ENCODE measurements around the gene ZNF462. TPM values are rescaled to one million over a fixed set of nuclear protein-coding genes. Genes with fewer than 3 reads are reported as not detected.

The ZNF462 gene
- total RNA-seq, 1 donor from 2014 or later, result 199 TPM

DNA sequence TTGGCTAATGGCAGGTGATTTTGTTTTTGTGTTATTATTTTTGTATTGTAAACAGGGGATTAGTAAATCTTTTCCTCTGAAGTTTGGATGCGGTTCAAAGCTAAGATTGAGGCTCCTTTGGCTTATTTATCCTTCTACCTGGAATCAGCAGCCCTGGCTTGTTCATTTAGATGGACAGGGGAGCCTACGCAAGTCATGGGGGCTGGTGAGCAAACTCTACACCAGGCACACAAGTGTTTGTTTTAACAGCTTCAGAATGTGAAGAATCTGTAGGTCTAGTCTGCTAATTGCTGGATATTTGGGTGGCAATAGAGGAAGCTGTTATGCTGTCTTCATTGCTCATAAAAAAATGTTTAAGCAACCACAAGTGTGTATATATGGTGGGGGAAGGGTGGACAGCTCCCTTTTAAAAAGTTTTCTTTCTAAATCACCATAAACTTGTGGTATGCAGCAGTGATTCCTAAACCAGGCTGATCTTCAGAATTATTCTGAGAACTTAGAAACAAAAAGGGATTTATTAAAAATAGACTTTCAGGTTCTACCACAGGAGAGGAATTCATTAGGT lies 20.7 kb downstream of the ZNF462 start:
- Mint-ChIP-seq H3K4me3 (no peak overlapping the region), H3K27ac (ENCODE audit: unreplicated experiment) (no peak overlapping the region), H3K9me3 (peaks cover 6% of the 10 kb centered on the region), H3K36me3 (ENCODE audit: low read depth) (peaks cover 40% of the 10 kb centered on the region), H3K27me3 (ENCODE audit: low read depth) (no peaks in the 10 kb centered on the region), H3K4me1 (peaks cover 36% of the 10 kb centered on the region)
- no peak for DNase-seq (ENCODE audit: low read depth, low spot score)
- TF ChIP-seq, protein P1, sequence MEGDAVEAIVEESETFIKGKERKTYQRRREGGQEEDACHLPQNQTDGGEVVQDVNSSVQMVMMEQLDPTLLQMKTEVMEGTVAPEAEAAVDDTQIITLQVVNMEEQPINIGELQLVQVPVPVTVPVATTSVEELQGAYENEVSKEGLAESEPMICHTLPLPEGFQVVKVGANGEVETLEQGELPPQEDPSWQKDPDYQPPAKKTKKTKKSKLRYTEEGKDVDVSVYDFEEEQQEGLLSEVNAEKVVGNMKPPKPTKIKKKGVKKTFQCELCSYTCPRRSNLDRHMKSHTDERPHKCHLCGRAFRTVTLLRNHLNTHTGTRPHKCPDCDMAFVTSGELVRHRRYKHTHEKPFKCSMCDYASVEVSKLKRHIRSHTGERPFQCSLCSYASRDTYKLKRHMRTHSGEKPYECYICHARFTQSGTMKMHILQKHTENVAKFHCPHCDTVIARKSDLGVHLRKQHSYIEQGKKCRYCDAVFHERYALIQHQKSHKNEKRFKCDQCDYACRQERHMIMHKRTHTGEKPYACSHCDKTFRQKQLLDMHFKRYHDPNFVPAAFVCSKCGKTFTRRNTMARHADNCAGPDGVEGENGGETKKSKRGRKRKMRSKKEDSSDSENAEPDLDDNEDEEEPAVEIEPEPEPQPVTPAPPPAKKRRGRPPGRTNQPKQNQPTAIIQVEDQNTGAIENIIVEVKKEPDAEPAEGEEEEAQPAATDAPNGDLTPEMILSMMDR (conservative IDR thresholded peaks at IDR 0.05), result no peak

GRCh38 chr9:106885451-106885850 lies 22.5 kb downstream of the ZNF462 start:
- no peak overlapping the region for H3K27ac Mint-ChIP-seq (ENCODE audit: unreplicated experiment)
- no peaks in the 10 kb centered on the region for H3K27me3 Mint-ChIP-seq (ENCODE audit: low read depth)
- H3K4me3 Mint-ChIP-seq, result no peak overlapping the region
- H3K36me3 Mint-ChIP-seq (ENCODE audit: low read depth), result peaks cover 39% of the 10 kb centered on the region
- peaks cover 43% of the 10 kb centered on the region for H3K4me1 Mint-ChIP-seq
- H3K9me3 Mint-ChIP-seq, result peaks cover 6% of the 10 kb centered on the region
- TF ChIP-seq, protein P1 (conservative IDR thresholded peaks at IDR 0.05), result no peak
- no peak for DNase-seq (ENCODE audit: low read depth, low spot score)

DNA sequence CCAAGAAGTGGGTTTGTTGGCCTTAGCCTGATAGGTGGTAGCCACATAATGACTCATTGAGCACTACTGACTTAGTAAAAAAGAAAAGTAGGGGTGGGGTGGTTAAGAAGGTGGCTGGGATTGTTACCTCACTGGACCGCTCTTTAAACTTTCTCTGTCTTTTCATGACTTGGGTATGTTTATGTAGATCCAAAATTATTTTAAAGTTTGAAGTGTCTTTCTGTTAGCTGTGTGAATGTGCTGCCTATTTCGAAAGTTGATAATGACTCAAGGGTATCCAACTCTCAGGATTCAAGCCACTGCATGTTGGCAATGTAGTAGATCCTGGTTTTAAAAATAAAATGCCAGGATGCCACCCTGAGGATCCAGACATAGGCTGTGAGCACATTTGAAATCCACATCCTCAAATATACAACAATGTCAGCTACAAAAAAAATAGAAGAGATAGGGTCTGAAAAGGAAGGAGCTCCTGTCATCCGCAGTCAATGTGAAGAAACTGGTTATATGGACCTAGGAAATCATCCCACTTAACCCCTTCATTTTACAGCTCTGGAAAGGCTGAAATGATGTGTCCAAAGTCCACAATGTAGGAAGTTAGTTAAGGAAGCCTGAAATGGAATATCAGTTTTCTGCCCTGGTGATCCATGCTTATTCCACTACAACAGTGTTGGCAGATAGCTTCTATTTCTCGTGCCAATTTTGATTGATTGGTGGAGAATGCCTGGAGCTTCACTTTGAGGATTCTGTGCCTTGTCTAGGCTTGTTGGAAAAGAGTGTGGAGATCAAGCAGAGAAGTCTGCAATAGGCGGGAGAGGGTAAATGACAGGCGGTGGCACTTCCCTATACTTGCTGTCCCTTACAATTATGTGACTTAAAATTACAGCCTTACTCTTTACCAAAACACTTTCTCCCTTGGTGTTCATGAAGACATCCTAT lies 23.4 kb downstream of the ZNF462 start:
- peaks cover 33% of the 10 kb centered on the region for H3K36me3 Mint-ChIP-seq (ENCODE audit: low read depth)
- no peak for DNase-seq (ENCODE audit: low read depth, low spot score)
- H3K4me1 Mint-ChIP-seq, result peaks cover 49% of the 10 kb centered on the region
- no peaks in the 10 kb centered on the region for H3K27me3 Mint-ChIP-seq (ENCODE audit: low read depth)
- H3K27ac Mint-ChIP-seq (ENCODE audit: unreplicated experiment), result no peak overlapping the region
- H3K4me3 Mint-ChIP-seq, result no peak overlapping the region
- TF ChIP-seq, protein P1 (conservative IDR thresholded peaks at IDR 0.05), result no peak
- H3K9me3 Mint-ChIP-seq, result peaks cover 6% of the 10 kb centered on the region

- TF ChIP-seq, protein P1 (conservative IDR thresholded peaks at IDR 0.05), result no peak
- no peak overlapping the region for H3K4me3 Mint-ChIP-seq
- peaks cover 6% of the 10 kb centered on the region for H3K9me3 Mint-ChIP-seq
- H3K4me1 Mint-ChIP-seq, result peaks cover 53% of the 10 kb centered on the region
- no peak for DNase-seq (ENCODE audit: low read depth, low spot score)
- H3K27ac Mint-ChIP-seq (ENCODE audit: unreplicated experiment), result no peak overlapping the region
- H3K36me3 Mint-ChIP-seq (ENCODE audit: low read depth), result peaks cover 28% of the 10 kb centered on the region
- H3K27me3 Mint-ChIP-seq (ENCODE audit: low read depth), result no peaks in the 10 kb centered on the region
These were observed 24.1 kb downstream of the ZNF462 start for GRCh38 chr9:106887066-106887465.

GRCh38 chr9:106889061-106889590 lies 26.2 kb downstream of the ZNF462 start:
- H3K36me3 Mint-ChIP-seq (ENCODE audit: low read depth), result peaks cover 24% of the 10 kb centered on the region
- H3K27me3 Mint-ChIP-seq (ENCODE audit: low read depth), result no peaks in the 10 kb centered on the region
- H3K27ac Mint-ChIP-seq (ENCODE audit: unreplicated experiment), result peak overlapping the region; percentile 60
- no peak overlapping the region for H3K4me3 Mint-ChIP-seq
- DNase-seq (ENCODE audit: low read depth, low spot score), result no peak
- TF ChIP-seq, protein P1 (conservative IDR thresholded peaks at IDR 0.05), result no peak
- peaks cover 2% of the 10 kb centered on the region for H3K9me3 Mint-ChIP-seq
- H3K4me1 Mint-ChIP-seq, result peaks cover 69% of the 10 kb centered on the region
